OCI-LY7 (cell line): ENCODE results near the gene PRPF8. TPM values are rescaled to one million over a fixed set of nuclear protein-coding genes. Genes with fewer than 3 reads are reported as not detected.

Source experiments
- BruUV-seq: library from RNA; stranded (reverse); fragments of 400-500 nt; replicated peaks from 2 replicates; lab custom pipeline; 2021; lab: Mats Ljungman, UMichigan
- CTCF ChIA-PET: fragments of 300-600 bp; sonication (Branson Sonifier 250); formaldehyde crosslinking; loops from one replicate; lab custom pipeline; 2022; ENCODE audit warnings: antibody characterized with exemption; ENCODE audit not compliant: unreplicated experiment; lab: Charles Lee
- POLR2A ChIA-PET: fragments of 300-600 bp; sonication (Branson Sonifier 250); formaldehyde crosslinking; loops from one replicate; lab custom pipeline; 2022; ENCODE audit warnings: antibody characterized with exemption; lab: Charles Lee
- DNase-seq: peaks from one replicate; pipeline ENCODE4 v3.0.0-alpha.2; 2015; ENCODE audit warnings: low spot score
- H2AFZ ChIP-seq: fragments of 200-600 bp; sonication (generic), shearing (Covaris generic); 2 replicates; pipeline ENCODE4 v1.6.1; 2014; ENCODE audit warnings: mild to moderate bottlenecking, antibody characterized with exemption, low read length, moderate library complexity
- H3K27ac ChIP-seq: fragments of 200-600 bp; sonication (generic); 2 replicates; pipeline ENCODE4 v1.5.1; 2014; ENCODE audit warnings: mixed run types, low read depth, mild to moderate bottlenecking, moderate library complexity, low read length, inconsistent platforms; ENCODE audit not compliant: poor library complexity, severe bottlenecking
- H3K36me3 ChIP-seq: fragments of 200-600 bp; sonication (generic); 2 replicates; pipeline ENCODE4 v1.6.1; 2014; ENCODE audit warnings: mild to moderate bottlenecking, antibody characterized with exemption, low read length, moderate library complexity, mixed read lengths; ENCODE audit not compliant: insufficient read depth
- H3K4me1 ChIP-seq: fragments of 200-600 bp; sonication (generic); 2 replicates; pipeline ENCODE4 v1.5.1; 2014; ENCODE audit warnings: mild to moderate bottlenecking, low read length; ENCODE audit not compliant: insufficient read depth, poor library complexity, severe bottlenecking
- H3K4me2 ChIP-seq: fragments of 200-600 bp; sonication (generic); 2 replicates; pipeline ENCODE4 v1.6.1; 2014; ENCODE audit warnings: mild to moderate bottlenecking, low read length
- H3K4me3 ChIP-seq: fragments of 200-600 bp; sonication (generic); 2 replicates; pipeline ENCODE4 v1.5.1; 2014; ENCODE audit warnings: mild to moderate bottlenecking, low read depth, low read length; ENCODE audit not compliant: poor library complexity, severe bottlenecking
- H3K79me2 ChIP-seq: fragments of 200-600 bp; sonication (generic); 2 replicates; pipeline ENCODE4 v1.6.1; 2016; ENCODE audit warnings: low read depth, mild to moderate bottlenecking, low read length, moderate library complexity, mixed read lengths; ENCODE audit not compliant: insufficient read depth
- H3K9me2 ChIP-seq: fragments of 200-600 bp; sonication (generic); 2 replicates; pipeline ENCODE4 v1.6.1; 2016; ENCODE audit warnings: mild to moderate bottlenecking, low read length, mixed read lengths; ENCODE audit not compliant: insufficient read depth
- H3K9me3 ChIP-seq: fragments of 200-600 bp; sonication (generic); 2 replicates; pipeline ENCODE4 v1.6.1; 2014; ENCODE audit warnings: mild to moderate bottlenecking, mixed run types, low read length, mixed read lengths
- H4K20me1 ChIP-seq: fragments of 200-600 bp; sonication (generic); 2 replicates; pipeline ENCODE4 v1.6.1; 2014; ENCODE audit warnings: mild to moderate bottlenecking, antibody characterized with exemption, low read length, moderate library complexity, mixed read lengths; ENCODE audit not compliant: insufficient read depth
- EZH2phosphoT487 ChIP-seq: fragments of 200-600 bp; sonication (generic); IDR thresholded peaks from 2 replicates; pipeline ENCODE4 v1.6.1; 2018; ENCODE audit warnings: low read depth, borderline replicate concordance, mild to moderate bottlenecking, mixed run types, antibody characterized with exemption, low read length, moderate library complexity, mixed read lengths
- intact Hi-C: fragments of 100-400 bp; cut with micrococcal nuclease; formaldehyde crosslinking; loops from one replicate; pipeline ENCODE4 v1.10.0; 2022; ENCODE audit not compliant: unreplicated experiment
- total RNA-seq, 2 experiments: library from RNA; depleted of rRNA in 1 of 2; stranded (reverse); fragments of >200 nt in 1 of 2; shearing (Covaris generic) in 1 of 2; gene quantifications; 2 replicates each; pipeline ENCODE4 v1.2.3, GENCODE V29; 2014 to 2022
- TF ChIP-seq, protein P1 (sequence below): fragments of 200-600 bp; sonication (generic); conservative IDR thresholded peaks from 2 replicates; pipeline ENCODE4 v1.5.1; 2014; ENCODE audit warnings: mild to moderate bottlenecking, antibody characterized with exemption, low read length, moderate library complexity, mixed read lengths

Gene PRPF8
- total RNA-seq, 2 experiments from 2014 or later = 162 to 427 TPM

DNA sequence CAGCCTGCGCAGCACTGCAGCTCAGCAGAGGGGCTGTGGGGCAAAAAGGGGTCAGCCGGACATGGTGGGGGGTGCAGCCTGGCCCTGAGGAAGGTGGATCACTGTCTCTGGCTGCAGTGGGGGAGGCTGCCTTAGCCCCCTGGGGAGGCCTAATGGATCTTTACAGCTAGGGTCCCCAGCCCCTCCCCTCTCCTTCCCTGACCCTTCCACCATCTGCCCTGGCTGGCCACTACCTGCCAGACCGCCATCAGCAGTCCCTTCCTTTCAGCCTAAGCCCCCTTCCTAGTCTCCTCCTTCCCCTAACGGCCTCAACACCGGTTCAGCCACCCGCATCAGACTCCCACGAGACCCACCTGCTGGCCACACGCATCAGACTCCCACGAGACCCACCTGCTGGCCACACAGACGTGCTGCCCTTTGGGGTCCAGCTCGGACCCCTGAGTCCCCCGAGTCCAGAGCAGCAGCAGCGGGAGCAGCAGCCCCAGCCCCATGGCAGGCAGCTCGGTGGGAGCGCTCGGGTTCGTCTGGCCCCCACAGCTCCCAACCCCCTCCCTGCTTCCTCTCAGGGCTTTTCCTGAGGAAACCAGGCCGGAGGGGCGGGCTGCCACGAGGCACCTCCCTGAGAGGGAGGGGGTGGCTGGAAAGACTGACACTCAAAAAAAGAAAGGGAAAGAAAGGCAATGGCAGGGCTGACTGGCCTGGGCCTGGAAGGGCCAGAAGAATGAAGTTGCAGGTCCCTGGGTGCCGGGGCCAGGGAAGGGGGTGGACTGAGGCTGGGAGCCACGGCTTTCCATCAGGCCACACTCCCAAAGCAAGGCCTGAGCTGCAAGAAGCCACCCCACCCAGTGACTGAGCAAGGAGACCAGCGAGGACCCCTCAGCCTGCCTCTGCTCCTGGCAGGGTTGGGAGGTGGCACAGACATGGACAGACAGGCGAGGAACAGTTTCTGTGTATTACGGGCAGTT is 39.2 kb downstream of the PRPF8 start, which contains the start of gene SCARF1:
SCARF1 (minus strand) TSS at position 526 of the 965 bp plus-strand sequence; CDS start at position 491, 35 bp downstream.
- H3K79me2 ChIP-seq = no peaks in the 10 kb centered on the region
- H2AFZ ChIP-seq = no peak within 1 kb of the TSS
- peaks cover 18% of the 10 kb centered on the region for H3K36me3 ChIP-seq
- no peak within 1 kb of the TSS for H3K27ac ChIP-seq
- no peak within 1 kb of the TSS for H3K4me2 ChIP-seq
- no TSS peak for BruUV-seq
- ChIA-PET POLR2A (no interaction called here), CTCF (no interaction called here)
- no peak within 1 kb of the TSS for H3K4me3 ChIP-seq
- H3K9me3 ChIP-seq = no peaks in the 10 kb centered on the region
- no peaks in the 10 kb centered on the region for H3K9me2 ChIP-seq
- DNase-seq = no peak
- H4K20me1 ChIP-seq = peaks cover 4% of the 10 kb centered on the region; the same call in 1 of the 2 replicates
- intact Hi-C loops = loop anchor here (5.0 kb wide), 1 partner anchor 73 kb away; no protein-coding TSS in a partner anchor
- H3K4me1 ChIP-seq = peaks cover 36% of the 10 kb centered on the region
- TF ChIP-seq, protein P1, sequence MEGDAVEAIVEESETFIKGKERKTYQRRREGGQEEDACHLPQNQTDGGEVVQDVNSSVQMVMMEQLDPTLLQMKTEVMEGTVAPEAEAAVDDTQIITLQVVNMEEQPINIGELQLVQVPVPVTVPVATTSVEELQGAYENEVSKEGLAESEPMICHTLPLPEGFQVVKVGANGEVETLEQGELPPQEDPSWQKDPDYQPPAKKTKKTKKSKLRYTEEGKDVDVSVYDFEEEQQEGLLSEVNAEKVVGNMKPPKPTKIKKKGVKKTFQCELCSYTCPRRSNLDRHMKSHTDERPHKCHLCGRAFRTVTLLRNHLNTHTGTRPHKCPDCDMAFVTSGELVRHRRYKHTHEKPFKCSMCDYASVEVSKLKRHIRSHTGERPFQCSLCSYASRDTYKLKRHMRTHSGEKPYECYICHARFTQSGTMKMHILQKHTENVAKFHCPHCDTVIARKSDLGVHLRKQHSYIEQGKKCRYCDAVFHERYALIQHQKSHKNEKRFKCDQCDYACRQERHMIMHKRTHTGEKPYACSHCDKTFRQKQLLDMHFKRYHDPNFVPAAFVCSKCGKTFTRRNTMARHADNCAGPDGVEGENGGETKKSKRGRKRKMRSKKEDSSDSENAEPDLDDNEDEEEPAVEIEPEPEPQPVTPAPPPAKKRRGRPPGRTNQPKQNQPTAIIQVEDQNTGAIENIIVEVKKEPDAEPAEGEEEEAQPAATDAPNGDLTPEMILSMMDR = no peak
- TF ChIP-seq EZH2phosphoT487 = no peak

DNA sequence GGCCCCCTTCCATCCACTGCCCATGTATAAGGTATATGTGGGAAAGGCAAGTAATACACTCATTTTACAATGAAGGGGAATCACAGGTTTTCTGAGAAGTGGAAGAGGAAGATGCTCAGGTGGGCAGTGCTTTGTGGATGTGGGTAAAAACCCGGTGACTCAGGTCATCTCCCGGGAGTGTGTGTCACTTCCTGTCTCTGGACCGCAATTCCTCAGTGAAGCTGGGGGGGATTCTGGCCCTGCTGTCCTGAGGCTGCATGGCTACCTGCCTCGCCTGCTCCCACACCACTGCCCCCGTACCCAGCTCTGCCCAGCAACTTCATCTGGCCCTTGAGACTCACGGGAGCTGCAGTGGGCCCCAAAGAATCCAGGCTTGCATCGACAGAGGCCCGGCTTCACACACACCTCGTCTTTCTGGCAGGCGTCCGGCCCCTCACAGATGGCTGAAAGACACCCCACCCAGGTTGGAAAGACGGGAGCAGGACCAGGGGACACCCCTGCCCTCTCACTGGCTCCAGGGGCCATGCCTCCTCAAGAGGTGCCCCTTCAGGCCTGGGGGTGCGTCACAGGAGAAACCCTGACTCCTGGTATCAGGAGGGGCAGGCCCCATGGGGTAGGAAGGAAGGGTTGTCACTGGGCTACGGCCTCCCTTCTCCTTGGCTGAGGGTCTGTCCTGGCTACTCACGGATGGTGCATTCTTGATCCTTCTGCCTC is 40.0 kb downstream of the PRPF8 start:
- intact Hi-C loops = loop anchor here (5.0 kb wide), 1 partner anchor 72 kb away; no protein-coding TSS in a partner anchor
- Histone ChIP-seq H2AFZ (no peak overlapping the region), H3K79me2 (no peaks in the 10 kb centered on the region), H3K4me2 (peak overlapping the region; percentile 82; the same call in 1 of the 2 replicates), H3K4me1 (peaks cover 29% of the 10 kb centered on the region), H3K36me3 (peaks cover 10% of the 10 kb centered on the region; the same call in 1 of the 2 replicates), H3K9me3 (no peaks in the 10 kb centered on the region), H3K27ac (no peak overlapping the region), H3K4me3 (no peak overlapping the region), H4K20me1 (no peaks in the 10 kb centered on the region), H3K9me2 (no peaks in the 10 kb centered on the region)
- ChIA-PET POLR2A (no interaction called here), CTCF (no interaction called here)
- no peak for TF ChIP-seq EZH2phosphoT487
- TF ChIP-seq, protein P1 = no peak
- no peak for DNase-seq
- no TSS peak for BruUV-seq
